HG03469 (cell line): ENCODE data around the gene ATAD3B.
"Not testable (repeated sequence)": the region's sequence is repeated elsewhere in the genome, so short reads cannot be mapped to it uniquely, and the experiment has no call there.

Experiments used
- ATAC-seq: cut with Tn5 transposase; IDR thresholded peaks from one replicate; pipeline ENCODE4 v1.9.1; 2021; ENCODE audit warnings: mild to moderate bottlenecking, moderate library complexity, moderate number of reproducible peaks; ENCODE audit not compliant: unreplicated experiment

ATAD3B gene

DNA sequence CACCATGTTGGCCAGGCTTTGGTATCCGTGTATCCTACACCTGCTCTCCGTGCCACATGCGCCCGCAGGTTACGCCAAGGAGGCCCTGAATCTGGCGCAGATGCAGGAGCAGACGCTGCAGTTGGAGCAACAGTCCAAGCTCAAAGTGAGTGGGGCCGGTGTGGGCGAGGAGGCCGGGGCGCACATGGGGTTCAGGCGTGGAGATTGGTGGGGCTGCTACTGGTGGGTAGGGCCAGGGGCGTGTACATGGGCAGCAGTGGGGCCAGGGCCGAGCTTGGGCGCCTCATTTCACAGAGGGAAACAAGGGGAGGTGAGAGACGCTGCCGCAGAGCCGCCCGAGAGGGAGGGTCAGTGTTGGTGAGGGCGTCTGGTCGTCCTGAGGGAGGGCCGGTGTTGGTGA is 5.6 kb downstream of the ATAD3B start:
- no peak for ATAC-seq

DNA sequence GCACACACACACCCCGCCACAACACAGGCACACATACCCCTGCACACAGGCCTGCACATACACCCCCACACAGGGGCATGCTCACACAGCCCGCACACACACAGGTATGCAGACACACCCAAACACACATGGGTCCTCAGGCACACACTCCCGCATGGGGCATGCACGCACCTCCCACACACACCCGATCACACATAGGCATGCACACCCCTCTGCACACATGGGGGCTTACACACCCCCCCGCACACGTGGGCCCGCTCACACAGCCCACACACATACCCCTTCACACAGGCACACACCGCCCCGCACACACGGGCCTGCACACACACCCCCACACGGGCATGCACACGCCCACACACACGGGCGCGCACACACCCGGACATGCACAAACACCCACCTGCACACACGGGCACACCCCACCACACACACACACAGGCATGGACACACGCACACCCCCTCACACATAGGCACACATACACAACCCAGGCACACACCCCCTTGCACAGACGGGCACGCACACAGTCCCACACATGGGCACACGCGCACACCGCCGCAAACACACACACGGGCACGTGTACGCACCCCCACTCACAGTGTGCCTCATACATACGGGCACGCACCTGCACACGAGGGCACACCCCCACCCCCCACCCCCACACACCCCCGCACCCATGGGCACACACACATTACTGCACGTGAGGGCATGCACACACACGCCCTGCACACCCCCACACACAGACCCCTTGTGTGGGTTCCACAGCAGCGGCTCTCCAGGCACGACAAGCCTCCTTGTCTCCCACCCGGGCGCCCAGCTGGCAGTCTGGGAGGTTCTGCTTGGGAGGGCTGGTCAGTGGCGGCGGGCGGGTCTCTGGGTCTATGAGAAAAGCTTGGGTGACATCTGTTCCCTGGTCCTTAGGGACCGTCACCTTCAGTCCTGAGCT is 8.3 kb downstream of the ATAD3B start:
- no peak for ATAC-seq

- not testable (repeated sequence) for ATAC-seq
These were observed 8.9 kb downstream of the ATAD3B start for GRCh38 chr1:1480488-1480867.

- not testable (repeated sequence) for ATAC-seq
These were observed 10.2 kb downstream of the ATAD3B start for GRCh38 chr1:1481811-1482210.

DNA sequence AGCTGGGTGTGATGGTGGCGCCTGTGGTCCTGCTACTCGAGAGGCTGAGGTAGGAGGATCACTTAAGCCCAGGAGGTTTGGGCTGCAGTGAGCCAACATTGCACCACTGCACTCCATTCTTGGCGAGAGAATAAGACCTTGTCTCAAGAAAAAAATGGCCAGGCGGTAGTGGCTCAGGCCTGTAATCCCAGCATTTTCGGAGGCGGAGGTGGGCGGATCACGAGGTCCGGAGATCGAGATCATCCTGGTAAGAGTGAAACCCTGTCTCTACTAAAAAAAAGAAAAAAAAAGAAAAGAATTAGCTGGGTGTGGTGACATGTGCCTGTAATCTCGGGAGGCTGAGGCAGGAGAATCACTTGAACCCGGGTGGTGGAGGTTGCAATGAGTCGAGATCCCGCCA is 11.3 kb downstream of the ATAD3B start:
- no peak for ATAC-seq

DNA sequence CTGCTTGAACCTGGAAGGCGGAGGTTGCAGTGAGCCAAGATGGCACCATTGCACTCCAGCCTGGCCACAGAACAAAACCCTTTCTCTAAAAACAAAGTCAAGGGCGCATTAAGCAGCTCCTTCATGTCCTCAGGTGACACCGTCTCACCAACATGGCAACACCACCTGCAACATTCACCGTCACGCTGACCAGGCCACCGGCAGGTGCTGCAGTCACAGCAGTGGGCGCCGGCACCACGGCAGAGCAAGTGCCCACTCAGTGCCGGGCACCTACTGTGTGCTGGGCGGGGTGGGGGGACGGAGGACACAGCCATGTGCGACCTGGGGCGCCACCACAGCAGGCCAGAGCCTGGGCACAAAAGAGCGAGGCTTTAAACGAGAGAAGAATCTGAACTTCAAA is 12.1 kb downstream of the ATAD3B start:
- no peak for ATAC-seq

DNA sequence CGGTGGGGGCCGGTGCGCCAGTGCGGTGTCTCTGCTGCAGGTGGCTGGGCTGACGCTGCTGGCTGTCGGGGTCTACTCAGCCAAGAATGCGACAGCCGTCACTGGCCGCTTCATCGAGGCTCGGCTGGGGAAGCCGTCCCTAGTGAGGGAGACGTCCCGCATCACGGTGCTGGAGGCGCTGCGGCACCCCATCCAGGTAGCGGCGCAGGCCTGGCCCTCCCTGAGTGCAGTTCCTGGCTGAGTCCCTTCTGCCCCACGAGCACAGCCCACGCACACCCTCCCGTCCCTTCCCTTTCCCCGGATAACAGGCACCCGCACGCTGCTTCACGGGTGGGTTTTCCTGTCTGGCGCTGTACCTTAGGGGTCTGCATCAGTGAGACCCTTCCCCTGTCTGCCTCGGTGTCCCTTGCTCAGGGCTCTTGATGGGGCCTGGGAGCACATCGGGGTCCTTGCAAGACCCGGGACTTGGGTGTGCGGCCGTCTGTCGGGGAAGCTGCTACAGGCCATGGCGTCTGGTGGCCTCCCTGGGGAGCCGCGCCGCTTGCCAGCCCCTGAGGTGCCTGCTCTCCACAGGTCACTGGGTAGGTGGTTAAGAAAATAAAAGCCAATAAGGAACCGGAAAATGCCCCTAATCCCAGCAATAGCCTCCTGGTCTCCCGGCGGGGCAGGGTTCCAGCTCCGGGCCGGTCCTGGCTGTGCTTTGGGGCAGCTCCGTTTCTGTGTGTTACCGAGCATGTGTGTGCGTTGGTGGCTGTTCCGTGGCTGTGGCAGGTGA is 13.6 kb downstream of the ATAD3B start:
- ATAC-seq: not testable (repeated sequence)

GRCh38 chr1:1485755-1486317 is 14.3 kb downstream of the ATAD3B start:
- not testable (repeated sequence) for ATAC-seq

GRCh38 chr1:1487701-1488100 is 16.1 kb downstream of the ATAD3B start:
- no peak for ATAC-seq

DNA sequence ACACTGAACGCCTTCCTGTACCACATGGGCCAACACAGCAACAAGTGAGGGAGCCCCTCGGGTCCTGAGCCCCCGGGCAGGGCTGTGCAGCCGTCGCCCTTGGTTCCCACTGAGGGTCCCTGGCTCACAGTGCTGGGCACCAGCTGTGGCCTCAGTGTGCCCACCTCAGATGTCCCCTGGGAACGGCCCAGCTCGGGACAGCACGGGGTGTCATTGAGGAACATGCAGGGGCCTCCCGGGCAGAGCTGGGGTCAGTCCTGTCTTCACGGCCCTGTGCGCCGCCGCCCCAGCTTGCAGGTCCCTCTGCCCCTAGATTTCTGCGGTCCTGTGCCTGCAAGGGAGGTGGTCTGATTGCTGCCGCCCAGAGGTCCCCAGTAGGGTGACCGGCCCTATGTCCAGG is 17.7 kb downstream of the ATAD3B start:
- ATAC-seq: no peak

DNA sequence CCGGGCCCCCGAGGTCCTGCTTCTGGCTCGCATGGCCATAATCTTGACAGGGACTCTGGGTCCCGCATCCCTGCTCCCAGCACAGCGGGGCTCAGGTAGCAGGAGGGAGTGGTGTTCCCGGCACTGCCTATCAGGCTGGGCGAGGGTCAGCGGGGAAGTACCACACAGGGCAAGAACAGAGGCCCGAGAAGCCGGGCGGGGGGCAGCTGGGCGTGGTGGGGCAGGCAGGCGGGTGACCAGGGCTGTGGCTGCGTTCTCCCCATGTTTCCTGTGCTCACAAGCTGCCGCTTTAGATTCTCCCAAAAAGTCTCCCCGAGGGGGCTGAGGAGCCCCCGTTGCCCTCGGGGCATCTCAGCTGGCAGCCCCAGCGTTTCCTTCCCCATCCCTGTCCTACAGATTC is 18.3 kb downstream of the ATAD3B start:
- ATAC-seq: no peak

DNA sequence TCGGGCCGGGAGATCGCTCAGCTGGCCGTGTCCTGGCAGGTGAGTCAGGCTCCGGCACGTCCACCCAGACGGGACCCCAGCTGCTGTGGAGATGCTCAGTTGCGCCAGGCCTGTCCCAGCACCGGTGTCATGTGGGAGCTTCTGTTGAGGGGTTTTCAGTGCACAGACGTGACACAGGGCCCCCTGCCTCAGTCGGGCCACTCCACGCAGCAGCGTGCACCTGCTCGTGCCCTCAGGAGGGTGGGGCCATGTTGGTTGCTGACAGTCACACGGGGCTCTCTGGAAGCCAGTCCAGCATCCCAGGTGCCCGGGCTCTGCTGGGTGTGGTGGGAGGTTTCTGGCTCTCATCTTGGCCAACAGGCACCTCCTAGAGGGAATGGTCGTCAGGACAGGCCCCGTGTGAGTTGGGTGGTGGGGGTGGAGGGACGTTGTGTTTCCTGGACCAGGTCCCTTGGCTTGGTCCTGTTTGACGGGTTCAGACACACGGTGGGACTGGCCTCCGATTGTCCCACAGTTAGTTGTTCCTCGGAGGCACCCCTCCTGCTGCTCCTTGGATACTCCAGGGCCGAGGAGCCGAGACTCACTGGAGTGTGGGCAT is 19.2 kb downstream of the ATAD3B start:
- no peak for ATAC-seq

DNA sequence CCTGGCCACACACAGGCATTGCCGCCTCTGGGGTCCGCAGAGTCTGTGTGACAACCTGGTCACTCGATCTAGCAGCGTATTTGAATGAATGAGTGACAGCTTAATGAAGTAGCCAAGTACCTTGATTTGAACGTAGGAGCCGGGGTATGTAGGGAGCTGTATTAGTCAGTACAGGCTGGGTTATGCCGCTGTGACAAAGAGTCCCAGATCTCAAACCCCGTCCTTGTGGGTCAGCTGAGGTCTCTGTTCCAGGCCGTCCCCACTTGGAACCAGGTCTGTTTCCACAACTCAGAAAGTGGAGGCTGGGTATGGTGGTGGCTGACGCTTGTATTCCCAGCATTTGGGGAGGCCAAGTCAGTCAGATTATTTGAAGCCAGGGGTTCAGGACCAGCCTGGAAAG is 20.0 kb downstream of the ATAD3B start:
- no peak for ATAC-seq

DNA sequence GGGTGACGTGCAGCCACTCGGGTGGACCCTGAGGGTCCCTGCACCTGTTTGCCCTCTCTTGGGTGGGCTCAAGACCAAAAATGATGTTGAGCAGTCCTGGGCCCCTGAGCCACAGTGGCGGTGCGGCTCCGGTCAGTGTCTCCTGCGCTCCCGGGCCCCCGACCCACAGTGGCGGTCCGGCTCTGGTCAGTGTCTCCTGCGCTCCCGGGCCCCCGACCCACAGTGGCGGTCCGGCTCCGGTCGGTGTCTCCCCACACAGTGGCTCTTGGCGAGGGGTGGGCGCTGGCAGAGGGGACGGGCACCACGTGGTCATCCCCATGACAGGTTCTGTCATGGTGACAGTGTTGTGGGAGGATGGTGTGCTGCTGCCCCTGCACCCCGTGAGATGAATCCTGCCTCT is 22.7 kb downstream of the ATAD3B start:
- ATAC-seq: not testable (repeated sequence)

GRCh38 chr1:1495461-1495975 is 24.0 kb downstream of the ATAD3B start:
- not testable (repeated sequence) for ATAC-seq

GRCh38 chr1:1504777-1505365 is 33.3 kb downstream of the ATAD3B start:
- ATAC-seq: not testable (repeated sequence)

DNA sequence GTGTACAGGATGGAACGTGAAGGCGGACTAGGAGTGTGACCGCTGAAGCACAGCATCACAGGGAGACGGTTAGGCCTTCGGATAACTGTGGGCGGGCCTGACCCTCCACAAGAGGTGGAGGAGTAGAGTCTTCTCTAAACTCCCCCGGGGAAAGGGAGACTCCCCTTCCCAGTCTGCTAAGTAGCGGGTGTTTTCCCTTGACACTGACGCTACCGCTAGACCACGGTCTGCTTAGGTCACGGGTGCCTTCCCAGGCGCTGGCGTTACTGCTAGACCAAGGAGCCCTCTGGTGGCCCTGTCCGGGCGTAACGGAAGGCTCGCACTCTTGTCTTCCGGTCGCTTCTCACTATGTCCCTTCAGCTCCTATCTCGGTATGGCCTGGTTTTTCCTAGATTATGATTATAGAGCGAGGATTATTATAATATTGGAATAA is 33.8 kb downstream of the ATAD3B start:
- ATAC-seq: not testable (repeated sequence)

- ATAC-seq: not testable (repeated sequence)
These were observed 34.2 kb downstream of the ATAD3B start for GRCh38 chr1:1505801-1506200.

DNA sequence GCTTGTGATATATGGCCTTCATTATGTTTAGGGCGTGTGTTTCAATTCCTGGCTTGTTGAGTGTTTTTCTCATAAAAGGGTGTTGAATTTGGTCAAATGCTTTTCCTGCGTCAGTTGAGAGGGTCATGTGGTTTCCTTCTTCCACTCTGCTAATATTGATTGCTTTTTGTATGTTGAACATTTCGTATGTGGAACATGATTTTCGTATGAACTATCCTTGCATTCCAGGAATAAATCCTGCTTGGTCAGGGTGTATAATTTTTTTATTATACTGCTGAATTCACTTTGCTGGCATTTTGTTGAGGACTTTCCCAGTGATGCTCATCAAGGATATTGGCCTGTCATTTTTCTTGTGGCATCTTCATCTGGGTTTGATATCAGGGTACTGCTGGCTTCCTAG is 35.7 kb downstream of the ATAD3B start:
- no peak for ATAC-seq

DNA sequence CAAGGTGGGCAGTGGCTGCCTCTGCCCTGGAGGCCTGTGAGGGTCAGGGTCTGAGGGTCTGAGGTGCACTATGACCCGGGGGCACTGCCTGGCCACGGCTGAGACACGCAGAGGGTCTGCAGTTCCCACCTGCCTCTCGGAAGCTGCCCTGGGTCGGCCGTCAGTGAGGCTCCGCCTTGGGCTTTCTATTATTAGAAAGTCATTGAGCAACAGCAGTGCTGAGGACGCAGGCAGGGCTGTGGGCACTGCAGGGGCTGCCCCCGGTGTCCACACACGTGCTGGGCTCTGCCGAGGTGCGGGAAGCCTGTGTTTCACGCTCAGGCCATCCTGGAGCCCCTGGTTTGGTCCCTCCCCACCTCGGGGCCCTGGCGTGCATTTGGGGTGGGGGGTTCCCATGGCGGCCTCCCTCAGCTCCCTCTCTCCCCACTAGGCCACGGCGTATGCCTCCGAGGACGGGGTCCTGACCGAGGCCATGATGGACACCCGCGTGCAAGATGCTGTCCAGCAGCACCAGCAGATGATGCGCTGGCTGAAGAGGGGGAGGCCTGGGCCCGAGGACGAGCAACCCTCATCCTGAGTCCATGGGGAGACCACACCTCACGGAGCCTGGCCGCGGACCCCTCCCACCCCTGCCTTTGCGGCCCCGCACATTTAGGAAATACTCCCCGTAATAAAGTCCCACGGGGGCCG is 37.4 kb downstream of the ATAD3B start:
- ATAC-seq: not testable (repeated sequence)
